NCI-H1105 (cell line): ENCODE data around the gene ITGA6.
A peak's percentile ranks its signal among the peaks of the same experiment; 100 is the strongest.

Experiments used
- DNase-seq: peaks from one replicate; lab custom pipeline; 2025; lab: John Stamatoyannopoulos, UW

ITGA6 gene

GRCh38 chr2:172465417-172466334, 38.3 kb downstream of the ITGA6 start:
- peak; percentile 61 for DNase-seq

GRCh38 chr2:172467382-172467781, 40.0 kb downstream of the ITGA6 start:
- DNase-seq, result no peak

- DNase-seq, result no peak
These were observed 43.9 kb downstream of the ITGA6 start for GRCh38 chr2:172470958-172471922.

- no peak for DNase-seq
These were observed 45.2 kb downstream of the ITGA6 start for GRCh38 chr2:172472446-172473033.

GRCh38 chr2:172473167-172473566, 45.8 kb downstream of the ITGA6 start:
- DNase-seq, result no peak

GRCh38 chr2:172478353-172478752, 51.0 kb downstream of the ITGA6 start:
- no peak for DNase-seq

- DNase-seq, result no peak
These were observed 53.2 kb downstream of the ITGA6 start for GRCh38 chr2:172480301-172481218.

GRCh38 chr2:172481507-172482262, 54.3 kb downstream of the ITGA6 start:
- no peak for DNase-seq

- peak; percentile 3 for DNase-seq
These were observed 56.9 kb downstream of the ITGA6 start for GRCh38 chr2:172484253-172484652.

GRCh38 chr2:172484706-172485105, 57.3 kb downstream of the ITGA6 start:
- DNase-seq, result no peak

- no peak for DNase-seq
These were observed 61.2 kb downstream of the ITGA6 start for GRCh38 chr2:172488556-172488955.

GRCh38 chr2:172489681-172490080, 62.3 kb downstream of the ITGA6 start:
- no peak for DNase-seq

GRCh38 chr2:172496160-172496608, 68.8 kb downstream of the ITGA6 start:
- DNase-seq, result no peak

- no peak for DNase-seq
These were observed 79.8 kb downstream of the ITGA6 start for GRCh38 chr2:172507199-172507598.

- no peak for DNase-seq
These were observed 82.7 kb downstream of the ITGA6 start for GRCh38 chr2:172510088-172510487.

- DNase-seq, result no peak
These were observed 83.2 kb downstream of the ITGA6 start for GRCh38 chr2:172510548-172510947.

GRCh38 chr2:172512810-172513523, 85.6 kb downstream of the ITGA6 start:
- DNase-seq, result no peak

- DNase-seq, result no peak
These were observed 86.1 kb downstream of the ITGA6 start for GRCh38 chr2:172513524-172513900.

- no peak for DNase-seq
These were observed 86.7 kb downstream of the ITGA6 start for GRCh38 chr2:172513935-172514586.
